RPMI8226 (cell line): ENCODE results near the gene RAB7A.

Experiments
- DNase-seq: peaks from one replicate; pipeline ENCODE4 v3.0.0-alpha.2; 2015

Gene RAB7A

DNA sequence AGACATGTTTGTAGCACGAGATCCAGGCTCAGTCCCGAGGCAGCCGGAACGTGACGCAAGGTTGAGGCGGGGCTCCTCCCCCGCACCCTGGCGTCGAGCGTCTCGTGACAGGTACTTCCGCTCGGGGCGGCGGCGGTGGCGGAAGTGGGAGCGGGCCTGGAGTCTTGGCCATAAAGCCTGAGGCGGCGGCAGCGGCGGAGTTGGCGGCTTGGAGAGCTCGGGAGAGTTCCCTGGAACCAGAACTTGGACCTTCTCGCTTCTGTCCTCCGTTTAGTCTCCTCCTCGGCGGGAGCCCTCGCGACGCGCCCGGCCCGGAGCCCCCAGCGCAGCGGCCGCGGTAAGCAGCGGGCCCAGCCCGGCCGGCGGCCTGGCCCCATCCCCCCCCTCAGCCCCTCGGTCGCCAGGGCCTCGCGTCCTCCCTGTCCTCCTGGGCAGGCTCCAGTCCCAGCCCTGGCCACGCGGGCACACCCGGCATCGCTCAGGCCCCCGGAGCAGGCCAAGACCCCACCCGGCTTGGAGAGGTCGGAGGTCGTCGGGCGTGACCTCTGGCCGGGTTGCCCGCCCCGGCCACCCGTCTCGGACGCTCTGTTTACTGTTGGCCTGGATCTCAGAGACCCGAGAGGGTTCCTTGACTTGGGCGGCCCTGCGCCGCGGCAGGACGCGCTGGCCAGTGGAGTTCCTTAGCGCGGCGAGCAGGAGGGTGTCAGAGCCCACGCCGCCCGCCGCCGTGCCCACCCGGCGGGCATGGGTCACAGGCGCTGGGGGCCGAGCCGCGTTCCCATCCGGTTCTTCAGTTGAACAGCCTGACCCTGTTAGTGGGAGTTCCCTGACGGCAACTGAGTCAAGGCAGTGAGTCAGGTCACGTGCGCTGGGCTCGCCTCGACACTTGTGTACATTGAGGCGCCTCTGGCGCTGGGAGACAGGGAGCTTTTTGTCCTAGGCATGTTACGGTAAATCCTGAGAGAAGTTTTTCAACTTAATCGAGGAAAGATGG is at the start of gene RAB7A:
Gene RAB7A, plus strand, starts transcription at position 161 of the 994 bp plus-strand sequence. CDS start 69,185 bp downstream, outside the sequence.
- peak; percentile 98 for DNase-seq

DNA sequence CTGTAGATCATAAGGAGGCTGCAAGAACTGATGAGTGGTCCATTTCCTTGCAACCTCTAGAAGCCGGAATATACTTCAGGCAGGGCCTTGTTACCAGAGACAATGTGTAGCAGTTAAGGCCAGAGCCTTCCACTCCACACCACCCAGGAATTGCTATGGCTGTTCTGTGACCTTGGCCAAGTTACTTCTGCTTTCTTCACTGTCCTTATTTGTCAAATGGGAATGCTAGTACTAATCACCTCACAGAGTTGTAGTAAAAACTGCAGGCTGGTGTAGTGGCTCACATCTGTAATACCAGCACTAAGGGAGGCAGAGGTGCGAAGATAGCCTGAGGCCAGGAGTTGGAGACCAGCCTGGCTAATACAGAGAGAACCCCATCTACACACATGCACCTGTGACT is 46.6 kb upstream of the RAB7A start:
- no peak for DNase-seq

DNA sequence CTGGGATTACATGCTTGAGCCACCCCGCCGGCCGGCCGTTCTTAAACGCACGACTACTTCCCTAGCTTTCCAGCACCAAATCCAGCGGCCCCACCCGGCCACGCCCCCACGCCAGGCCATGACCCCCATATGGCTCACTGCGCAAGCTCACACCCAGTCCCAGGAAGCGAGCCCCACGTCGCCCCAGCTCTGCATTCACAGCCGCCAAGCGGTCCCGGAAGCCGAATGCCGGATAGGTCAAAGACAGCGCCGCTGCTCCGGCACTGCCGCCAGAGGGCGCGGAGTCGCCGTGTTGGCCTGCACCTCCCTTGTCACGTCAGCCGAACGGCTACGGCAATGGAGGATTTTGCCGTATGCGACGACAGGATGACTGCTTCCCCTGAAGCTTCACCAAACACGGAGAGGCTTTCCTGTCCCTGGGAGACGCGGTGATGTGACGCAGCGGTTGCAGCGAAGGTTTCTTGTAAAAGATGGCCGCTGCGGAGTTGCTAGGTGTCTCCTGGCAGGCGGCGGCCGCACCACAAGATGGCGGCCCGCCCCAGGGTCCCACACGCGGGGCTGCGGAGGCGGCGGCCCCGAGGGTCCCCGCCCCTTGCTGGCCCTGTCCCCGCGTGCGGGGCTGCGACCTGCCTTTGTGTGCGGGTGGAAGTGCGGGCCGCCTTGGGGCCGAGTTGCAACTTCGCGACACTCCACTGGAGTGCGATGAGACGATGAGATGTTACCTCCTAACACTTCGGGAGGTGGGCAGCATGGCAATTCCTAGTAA is 45.2 kb upstream of the RAB7A start:
- DNase-seq: peak; percentile 98

DNA sequence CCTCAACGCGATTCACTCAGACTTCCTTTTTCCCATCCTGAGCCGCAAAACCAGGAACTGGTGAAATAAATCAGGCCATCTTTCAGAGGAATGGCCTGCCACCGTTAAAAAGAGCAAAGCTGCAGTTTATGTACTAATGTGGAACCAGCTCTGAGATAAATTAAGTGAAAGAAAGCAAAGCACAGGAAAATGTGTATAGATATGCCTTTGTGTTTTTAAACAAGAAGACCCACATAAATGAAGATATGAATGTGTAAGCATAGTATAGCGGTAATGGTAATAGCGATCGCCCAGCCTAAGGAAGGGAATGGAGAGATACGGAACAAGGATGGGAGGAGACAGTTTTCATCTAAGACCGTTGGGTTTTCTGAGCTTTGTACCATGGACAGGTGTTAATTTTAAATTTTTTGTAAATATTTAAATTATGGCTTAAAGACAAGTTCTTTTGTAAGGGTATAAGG is 44.6 kb upstream of the RAB7A start:
- no peak for DNase-seq

DNA sequence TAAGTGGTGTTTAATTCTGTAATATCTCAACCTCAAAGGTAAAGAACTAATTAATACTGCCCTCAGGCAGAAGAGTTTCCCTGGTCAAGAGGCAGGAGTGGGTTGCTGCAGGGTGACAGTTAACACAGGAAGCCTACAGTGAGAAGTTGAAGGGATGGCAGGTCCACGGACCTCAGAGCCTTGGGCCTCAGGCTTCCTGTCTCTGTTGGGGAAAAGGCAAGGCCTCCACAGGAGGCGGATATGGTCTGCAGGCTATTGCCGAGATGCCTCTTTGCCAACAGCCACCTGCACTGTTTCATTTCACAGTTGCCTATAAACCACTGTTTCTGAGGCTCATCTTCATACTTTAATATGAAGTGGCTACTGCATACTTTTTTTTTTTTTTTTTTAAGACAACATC is 42.0 kb upstream of the RAB7A start:
- DNase-seq: no peak

DNA sequence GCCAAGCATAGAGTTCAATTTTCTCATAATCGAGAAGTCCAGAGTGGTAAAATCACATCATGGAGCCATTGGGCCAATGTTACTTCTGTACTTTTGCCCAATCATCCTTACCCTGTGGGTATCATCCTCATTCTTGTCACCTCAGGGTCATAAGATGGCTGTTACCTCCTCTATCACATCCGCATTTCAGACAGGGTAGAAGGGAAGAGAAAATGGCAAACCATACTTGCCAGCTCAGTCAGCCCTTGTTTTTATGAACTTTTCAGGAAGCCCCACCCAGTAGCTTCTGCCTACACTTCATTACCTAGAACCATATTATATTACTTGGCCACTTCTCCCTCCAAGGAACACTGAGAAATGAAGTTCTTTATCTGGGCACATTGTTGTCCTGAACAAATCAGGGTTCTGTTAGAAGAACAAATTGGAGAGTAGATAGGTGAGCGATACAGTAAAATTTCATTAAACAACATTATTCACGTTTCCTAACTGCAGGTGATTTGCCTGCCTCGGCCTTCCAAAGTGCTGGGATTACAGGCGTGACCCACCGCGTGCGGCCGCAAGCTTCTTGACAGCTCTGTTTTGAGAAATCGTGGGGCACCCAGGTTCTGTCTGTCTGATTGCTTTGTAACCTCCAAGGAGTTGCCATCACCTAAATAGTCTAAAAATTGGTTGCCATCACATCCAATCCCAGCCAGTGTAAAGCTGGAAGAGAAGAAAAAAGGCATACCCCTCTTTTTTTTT is 40.8 kb upstream of the RAB7A start:
- DNase-seq: no peak

DNA sequence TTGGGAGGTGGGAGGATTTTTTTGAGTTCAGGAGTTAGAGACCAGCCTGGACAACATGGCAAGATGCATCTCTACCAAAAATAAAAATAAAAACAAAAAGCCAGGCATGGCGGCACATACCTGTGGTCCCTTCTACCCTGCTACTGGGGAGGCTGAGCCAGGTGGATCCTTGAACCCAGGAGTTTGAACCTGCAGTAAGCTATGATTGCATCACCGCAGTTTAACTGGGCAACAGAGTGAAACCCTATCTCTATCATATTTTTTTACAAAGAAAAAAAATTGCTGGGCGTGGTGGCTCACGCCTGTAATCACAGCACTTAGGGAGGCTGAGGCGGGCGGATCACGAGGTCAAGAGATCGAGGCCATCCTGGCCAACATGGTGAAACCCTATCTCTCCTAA is 39.5 kb upstream of the RAB7A start:
- no peak for DNase-seq

DNA sequence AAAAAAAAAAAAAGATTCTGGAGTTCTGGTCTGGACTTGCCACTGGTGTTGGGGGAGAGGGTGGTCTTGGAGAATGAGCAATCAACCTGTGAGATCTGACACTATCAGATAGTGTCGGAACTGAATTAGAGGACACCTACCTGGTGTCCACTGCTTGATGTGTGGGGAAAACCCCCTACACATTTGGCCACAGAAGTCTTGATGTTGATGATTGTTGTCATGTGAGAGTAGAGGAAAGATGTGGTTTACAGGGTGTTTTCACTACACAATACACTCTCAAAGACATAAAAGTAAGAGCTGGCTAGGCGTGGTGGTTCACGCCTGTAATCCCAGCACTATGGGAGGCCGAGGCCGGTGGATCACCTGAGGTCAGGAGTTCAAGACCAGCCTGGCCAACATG is 36.9 kb upstream of the RAB7A start:
- DNase-seq: no peak

DNA sequence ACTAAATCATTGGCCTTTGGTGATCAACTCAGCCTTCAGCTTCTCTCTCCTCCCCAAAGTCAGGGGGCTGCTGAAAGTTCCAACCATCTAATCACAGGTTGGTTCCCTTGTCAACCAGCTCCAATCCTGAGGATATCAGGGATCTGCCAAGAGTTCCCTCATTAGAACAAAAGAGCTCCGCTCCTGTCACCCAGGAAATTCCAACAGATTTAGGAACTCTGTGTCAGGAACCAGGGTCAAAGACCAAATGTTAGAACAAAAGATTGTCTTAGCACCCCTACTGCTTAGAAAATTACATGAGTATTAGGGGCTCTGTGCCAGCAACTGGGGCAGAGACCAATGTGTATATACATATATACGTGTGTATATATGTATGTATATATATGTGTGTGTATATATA is 32.3 kb upstream of the RAB7A start:
- DNase-seq: no peak

DNA sequence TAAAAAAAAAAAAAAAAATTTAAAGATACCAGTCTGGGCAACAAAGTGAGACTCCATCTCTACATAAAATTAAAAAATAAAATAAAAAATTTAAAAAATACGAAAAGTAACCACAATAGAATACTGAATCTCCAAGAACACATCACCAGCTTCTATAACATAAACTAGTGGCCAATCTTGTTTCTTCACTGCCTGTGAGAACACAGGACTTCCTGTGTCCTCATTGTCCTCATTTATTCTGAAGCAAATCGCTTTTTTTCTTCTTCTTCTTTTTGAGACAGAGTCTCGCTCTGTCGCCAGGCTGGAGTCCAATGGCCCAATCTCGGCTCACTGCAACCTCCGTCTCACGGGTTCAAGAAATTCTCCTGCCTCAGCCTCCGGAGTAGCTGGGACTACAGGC is 28.6 kb upstream of the RAB7A start:
- no peak for DNase-seq

DNA sequence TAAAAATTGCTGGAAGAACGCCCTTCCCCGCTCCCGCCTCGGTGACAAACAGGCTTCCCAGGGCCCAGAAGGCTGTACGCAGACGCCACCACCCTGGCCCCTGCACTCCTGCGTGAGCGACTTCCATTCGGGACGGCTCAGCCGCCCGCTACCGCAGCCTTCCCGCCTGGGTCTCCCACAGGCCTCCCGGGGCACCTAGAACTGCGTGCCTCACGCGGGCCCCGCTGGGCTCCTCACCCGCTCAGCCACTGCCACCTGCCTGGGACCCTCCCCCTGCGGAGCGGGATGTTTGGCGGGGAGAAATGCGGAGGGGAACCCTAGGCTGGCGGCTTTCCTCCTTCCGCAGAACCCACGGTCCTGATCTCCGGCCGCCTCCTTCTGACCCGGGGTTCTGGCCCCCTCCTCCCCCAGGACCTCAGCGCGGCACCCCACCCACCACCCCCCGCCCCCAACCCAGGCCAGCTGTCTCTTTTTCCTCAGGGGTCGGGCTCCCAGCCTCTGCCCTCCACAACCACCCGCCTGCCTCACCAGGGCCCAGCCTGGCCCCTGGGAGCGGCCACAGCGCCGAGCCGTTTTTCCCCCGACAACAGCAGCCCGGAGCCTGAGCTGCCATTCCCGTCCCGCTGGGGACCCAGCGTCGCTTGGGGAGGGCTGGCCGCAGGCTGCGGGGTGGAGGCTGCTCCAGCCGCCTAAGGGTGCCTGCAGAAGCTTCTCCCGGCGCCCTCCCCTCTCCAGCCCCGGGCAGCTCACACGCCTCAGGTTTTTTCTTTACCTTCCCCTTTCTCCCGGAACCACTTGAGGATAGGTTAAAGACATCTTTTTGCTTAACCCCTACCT is 27.6 kb upstream of the RAB7A start:
- no peak for DNase-seq

DNA sequence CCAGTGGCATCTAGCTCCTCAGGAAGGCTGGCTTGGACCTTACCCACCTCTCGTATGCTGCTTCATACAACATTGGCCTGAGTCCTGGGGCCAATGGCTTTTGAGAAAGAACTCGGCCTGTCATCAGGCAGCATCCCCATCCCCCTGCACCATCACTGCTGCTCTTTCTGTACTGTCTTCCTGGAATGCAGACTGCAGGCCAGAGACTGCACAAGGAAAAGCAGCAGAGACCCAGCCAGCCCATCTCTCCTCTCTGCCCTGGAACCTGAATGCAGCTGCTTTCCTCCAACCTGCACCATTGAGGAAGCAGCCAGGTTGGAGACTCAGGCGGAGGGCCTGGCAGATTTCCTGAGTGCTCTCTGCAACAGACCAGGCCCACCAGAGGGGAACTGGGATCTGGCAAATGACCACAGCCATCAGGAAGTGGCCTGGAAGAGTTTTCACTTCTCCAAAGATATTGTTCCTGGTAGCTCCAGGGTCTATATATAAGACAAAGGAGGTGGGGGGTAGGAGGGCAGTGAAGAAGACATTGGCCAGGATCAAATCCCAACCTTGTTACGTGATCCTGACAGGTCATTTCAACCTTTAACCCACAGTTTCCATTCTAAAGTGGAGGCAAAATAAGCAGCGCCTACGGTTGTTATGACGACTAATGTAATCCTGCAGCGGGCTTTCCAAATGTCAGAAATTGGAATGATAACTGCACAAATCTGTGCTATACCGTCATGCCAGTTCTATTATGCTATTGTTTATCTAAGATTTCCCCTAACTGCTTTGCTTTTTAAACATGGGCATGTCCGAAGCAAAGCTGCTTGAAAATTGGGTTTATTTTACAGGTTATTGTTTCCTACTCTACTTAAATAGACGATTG is 24.4 kb upstream of the RAB7A start:
- no peak for DNase-seq

DNA sequence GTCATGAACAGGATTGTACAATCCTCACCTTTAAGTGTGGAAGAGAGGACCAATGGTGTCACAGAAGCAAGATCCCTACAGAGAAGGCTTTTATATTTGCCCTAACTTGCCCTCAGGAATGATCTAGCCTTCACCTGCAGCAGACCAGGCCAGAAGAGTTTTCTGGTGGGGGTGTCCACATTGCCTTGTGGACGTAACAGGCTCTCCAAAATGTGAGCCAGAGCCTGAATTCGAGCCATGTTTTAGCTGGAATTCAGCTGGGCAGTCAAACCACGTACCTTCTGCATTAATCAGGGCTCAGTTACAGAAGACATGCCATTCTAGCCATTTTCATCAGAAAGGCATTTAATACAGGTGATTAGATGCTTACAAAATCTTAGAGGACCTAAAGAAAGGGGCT is 23.6 kb upstream of the RAB7A start:
- no peak for DNase-seq

DNA sequence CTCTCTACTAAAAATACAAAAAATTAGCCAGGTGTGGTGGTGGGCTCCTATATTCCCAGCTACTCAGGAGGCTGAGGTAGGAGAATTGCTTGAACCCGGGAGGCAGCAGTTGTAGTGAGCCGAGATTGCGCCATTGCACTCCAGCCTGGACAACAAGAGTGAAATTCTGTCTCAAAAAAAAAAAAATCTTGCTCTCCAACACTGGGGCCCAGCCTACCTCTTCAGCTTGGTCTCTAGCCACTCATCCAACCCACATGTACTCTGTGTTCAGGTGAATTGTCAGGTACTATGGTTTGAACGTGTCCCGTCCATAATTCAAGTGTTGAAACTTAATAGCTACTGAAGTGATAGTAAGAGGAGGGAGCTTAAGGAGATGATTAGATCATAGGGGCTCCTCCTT is 22.4 kb upstream of the RAB7A start:
- no peak for DNase-seq

DNA sequence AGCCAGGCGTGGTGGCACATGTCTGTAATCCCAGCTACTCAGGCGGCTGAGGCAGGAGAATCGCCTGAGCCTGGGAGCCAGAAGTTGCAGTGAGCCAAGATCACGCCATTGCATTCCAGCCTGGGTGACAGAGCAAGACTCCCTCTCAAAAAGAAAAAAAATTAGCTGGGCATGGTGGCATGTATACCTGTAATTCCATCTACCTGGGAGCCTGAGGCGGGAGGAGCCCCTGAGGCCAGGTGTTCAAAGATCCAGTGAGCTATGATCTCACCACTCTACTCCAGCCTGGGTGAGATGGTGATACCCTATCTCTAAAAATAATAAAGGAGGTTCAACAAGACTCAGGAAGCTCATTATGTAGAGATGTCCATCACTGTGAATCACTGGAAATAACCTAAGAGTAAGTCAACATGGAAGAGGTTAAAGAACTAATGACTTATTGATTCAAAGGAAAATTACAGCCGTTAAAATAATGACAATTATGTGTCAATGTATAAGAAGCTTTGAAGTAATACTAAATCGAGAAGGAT is 19.8 kb upstream of the RAB7A start:
- DNase-seq: no peak

DNA sequence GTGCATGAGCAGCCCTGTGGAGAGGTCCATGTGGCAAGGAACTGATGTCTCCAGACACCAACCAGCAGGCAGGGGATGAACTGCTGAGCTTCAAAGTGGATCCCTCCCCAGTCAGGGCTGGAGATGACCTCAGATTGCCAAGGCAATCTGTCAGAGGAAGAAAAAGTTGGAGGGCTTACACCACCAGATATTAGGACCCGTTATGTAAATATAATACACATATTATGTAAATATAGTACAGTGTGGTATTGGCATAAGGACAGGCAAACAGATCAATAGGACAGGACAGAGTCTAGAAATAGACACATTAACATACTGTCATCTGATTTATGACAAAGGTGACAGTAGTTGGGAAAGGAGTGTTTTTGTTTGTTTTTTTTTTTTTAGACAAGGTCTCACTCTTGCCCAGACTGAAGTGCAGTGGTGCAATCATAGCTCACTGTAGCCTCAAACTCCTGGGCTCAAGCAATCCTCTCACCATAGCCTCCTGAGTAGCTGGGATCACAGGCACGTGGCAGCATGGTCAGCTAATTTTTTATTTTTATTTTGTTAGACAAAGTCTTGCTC is 18.0 kb upstream of the RAB7A start:
- DNase-seq: no peak

DNA sequence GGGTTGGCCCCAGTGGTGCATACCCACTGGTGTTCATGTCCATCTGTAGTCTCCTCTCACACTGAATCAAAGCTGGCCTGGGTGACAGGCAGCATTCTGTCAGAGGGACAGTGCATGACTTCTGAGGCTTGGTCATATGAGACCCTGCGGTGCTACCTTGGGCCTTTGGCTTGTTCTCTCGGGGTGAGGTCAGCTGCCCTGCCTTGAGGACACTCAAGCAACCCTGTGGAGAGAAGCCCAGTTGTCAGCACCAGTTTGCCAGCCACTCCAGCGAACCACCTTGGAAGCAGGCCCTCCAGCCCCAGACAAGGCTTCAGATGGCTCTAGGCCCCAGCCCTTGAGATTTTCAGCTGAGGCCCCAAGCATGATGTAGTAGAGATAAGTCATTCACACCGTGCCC is 16.9 kb upstream of the RAB7A start:
- DNase-seq: no peak

DNA sequence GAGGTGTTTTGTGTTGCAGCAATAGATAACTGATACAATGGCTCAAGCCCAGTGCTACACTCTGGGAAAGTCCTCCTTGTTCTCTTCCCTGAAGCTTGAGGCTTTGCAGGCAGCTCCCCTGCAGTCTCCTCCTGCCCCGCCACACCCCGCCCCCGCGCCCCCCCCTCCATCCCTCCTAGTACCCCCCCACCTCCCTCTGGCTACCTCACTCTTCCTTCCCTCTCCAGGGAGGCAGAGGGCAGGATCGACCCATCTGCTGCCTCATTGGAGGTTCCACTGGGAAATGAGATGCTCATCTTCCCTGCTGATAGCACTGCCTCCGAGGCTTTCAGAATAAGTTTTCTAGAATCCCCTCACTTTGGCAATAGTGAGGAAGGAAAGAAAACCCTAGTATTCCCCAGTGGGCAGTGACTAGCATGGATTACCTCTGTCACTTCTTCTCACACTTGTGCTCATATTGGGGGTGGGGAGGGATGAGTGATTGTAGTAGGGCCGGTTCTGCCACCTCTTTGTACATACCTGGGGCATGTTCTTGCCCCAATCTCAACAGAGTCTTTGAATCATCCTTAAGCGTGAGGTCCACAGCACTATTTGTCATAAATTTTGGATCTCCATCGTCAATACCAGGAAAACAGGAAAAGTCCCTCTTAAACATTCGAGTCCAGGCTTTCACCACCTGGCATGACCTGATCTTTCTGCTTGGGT is 16.3 kb upstream of the RAB7A start:
- DNase-seq: no peak

DNA sequence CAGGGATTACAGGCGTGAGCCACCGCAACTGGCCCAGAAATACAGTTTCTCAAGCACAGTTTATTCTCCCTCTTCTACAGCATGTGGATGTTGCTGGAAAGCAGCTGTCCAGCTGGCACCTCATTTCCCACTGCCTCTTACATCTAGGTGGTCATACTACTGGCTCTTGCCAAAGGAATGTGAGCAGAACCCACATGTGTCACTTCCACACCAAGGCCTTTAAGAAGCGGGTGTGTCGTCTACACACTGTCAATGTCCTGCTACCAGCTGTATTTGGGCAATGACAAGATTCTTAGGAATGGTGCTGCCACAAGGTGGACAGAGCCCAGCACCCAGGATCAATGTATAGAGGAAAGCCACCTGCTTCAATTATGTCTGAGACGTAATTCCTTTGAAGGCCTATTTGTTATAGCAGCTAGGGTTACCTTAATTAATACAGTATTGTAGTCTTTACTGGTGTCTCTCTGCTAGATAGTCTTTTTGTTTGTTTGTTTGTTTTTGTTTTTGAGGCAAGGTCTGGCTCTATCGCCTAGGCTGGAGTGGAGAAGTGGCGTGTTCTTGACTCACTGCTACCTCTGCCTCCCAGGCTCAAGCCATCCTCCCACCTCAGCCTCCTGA is 15.1 kb upstream of the RAB7A start:
- no peak for DNase-seq
